HL-60/S4 treated with phorbol 12-myristate 13-acetate at 8.2 ng/mL for 4 days and 3 days (cell line): ENCODE measurements around the gene SS18L1.

ENCODE experiments used
- in situ Hi-C: fragments of 300-500 bp; cut with MboI; formaldehyde crosslinking; loops from 2 replicates; pipeline ENCODE4 v1.15.0; 2022; ENCODE audit warnings: low sequenced_read_pairs

The SS18L1 gene

DNA sequence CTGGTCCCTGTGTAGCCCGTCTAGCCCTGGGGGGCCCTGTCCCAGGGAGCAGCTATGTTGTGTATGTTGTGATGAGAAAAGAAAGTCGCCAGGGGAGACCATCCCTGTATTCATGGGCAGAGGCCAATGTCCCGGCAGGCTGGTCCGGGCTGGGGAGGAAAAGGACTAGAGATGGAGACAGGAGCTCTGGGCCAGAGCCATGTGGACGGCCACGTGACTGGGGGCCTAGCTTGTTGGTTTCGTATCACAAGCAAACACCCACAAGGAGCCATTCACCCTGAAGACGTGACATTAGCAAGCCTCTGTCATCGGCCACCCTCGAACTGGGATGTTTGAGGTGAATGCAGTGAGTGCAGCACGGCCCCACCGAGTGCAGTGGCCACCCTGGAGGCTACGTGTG is 79.4 kb downstream of the SS18L1 start:
- in situ Hi-C loops = no loop called here

GRCh38 chr20:62223571-62223970 is 80.0 kb downstream of the SS18L1 start:
- in situ Hi-C loops = no loop called here

DNA sequence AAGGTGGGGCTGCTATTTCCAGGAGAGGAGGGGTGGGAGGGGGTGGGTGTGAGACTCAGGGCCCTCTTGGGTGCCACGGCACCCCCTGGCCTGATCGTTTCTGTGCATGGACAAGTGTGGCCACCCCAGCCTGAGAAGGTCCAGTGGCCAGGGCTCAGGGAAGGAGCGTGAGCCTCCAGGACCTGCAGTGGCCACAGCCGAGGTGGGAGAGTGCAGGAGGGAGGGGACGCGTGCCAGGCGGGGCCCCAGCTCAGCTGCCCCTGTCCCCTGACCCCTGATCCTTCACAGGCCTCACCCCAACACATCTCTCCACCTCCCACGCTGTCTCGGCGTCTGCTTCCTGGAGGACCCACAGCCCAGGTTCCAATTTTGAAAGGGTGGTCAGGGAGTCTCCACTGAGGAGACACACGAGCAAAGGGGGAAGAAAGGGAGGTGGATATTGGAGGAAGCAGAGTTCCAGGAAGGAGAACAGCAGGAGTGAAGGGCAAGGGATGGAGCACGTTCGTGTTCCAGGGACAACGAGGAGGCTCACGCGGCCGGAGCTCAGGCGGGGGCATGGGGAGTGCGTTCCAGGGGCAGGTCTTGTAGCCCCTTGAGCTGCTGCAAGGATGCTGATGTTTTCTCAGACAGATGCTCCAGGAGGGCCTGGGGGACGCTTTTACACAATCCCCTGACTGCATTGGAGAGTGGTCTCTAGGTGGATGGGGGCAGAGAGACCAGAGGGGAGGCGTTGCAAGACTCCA is 80.7 kb downstream of the SS18L1 start:
- in situ Hi-C loops = no loop called here

DNA sequence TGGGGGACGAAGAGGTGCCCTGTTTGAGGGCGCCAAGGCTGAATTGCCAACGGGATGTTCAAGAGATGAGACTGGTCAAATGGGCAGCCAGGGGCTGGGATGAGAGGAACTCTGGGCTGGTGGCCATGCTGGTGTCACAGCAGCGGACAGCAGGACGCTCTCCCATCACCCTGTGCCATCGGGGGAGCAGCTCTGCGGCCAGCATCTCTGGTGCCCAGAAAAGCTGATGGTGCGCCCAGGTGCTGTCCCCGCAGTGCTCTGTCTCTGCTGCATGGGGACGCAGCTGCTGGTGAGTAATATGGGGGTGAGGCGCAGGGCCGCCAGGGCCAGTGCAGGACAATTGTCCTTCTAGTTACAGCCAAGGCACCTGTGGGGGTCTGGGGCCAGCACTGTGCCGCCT is 81.5 kb downstream of the SS18L1 start:
- in situ Hi-C loops = no loop called here

GRCh38 chr20:62225820-62226635 is 82.5 kb downstream of the SS18L1 start:
- in situ Hi-C loops = no loop called here

GRCh38 chr20:62226707-62227590 is 83.4 kb downstream of the SS18L1 start:
- in situ Hi-C loops = no loop called here

GRCh38 chr20:62227591-62227976 is 84.0 kb downstream of the SS18L1 start:
- in situ Hi-C loops = no loop called here

DNA sequence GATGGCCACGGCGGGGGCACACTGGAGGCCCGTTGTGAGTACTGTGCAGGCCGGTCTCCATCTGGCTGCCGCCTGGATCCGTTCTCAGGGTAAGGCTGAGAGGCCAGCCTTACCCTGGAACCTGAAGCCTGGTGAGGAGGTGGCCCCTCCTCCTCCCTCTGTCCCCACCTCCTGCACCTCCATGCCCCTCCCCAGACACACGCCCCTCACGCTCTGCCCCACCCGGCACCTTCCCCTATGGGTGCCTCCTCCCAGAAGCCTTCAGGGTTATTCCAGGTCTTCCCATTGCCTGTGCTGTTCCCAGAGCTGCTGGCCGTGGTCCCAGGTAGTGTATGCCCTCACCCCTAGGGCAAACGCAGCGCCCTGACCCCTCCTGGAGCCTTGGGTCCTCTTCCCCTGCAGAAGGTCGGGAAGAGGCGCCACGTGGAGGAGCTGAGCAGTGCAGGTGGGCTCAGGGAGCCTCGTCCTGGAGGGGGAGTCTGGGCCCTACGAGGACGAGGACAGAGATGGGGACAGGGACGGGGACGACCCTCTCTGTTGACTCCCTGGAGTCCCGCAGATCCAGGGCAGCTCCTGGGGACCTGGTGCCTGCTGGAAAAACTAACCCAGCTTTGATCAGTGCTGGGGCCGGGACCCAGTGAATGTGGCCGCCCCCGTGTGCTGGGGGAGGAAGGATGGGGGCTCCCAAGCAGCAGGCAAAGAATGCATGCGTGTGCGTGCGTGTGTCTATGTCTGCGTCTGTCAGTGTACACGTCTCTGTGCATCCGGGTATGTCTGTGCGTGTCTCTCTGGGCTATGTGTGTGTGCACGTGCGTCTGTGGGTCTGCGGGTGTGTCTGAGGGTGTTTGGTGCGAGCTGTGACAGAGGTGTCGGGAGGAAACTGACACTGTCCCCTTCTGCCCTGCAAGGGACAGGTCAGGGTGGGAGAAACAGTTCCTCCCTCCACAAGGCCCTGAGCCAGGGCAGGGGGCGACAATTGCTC is 84.7 kb downstream of the SS18L1 start:
- in situ Hi-C loops = no loop called here

DNA sequence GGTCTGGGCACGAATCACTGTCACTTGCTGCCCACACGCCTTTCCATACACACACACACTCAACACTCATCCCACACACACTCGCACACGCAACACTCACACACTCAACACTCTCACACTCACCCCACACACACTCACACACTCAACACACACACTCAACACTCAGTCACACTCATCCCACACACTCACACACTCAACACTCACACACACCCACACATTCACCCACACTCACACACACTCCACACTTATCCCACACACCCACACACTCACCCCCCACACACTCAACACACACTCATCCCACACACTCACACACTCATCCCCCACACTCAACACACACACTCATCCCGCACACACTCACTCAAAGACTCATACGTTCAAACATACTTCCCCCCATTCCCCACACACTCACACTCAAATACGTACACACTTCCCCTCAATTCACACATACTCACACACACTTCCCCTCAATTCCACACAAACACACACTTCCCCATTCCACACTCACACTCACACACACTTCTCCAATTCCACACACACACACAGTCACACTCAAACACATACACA is 85.5 kb downstream of the SS18L1 start:
- in situ Hi-C loops = no loop called here

DNA sequence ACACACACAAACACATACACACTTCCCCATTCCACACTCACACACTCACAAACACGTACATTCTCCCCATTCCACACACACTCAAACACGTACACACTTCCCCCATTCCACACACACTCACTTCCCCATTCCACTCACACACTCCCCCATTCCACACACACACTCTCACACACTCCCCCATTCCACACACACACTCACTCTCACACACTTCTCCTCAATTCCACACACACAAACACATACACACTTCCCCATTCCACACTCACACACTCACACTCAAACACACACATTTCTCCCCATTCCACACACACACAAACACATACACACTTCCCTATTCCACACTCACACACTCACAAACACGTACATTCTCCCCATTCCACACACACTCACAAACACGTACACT is 86.1 kb downstream of the SS18L1 start:
- in situ Hi-C loops = no loop called here

GRCh38 chr20:62230276-62230675 is 86.7 kb downstream of the SS18L1 start:
- in situ Hi-C loops = no loop called here

DNA sequence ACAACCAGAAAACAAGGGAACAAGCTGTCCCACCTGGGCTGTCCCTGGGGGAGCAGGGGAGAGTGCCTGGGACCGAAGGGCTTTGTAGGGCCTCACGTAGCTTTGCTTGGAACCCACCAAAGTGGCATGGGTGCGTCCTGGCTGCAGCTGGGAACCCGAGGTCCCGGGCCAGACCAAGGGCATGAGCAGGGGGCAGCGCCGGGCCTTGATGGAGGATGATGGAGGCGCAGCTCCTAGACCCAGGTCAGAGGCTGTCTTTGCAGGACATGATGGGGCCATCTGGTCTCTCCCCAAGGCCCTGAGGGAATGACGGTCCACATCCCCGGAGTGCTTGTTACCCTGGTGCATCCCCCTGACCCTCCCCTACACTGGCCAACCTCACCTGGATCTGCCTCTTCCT is 87.1 kb downstream of the SS18L1 start:
- in situ Hi-C loops = no loop called here

GRCh38 chr20:62231292-62231691 is 87.7 kb downstream of the SS18L1 start:
- in situ Hi-C loops = no loop called here
